Measurements from ENCODE around the gene NUDC.

NUDC gene

GRCh38 chr1:26993237-26994019 is 71.9 kb downstream of the NUDC start, which contains the start of gene TRNP1:
Gene TRNP1 (plus strand): TSS chr1:26993692. CDS start chr1:26993787, 95 bp downstream.
- TF ChIP-seq CTCF (IDR thresholded peaks at IDR 0.05; ENCODE audit: insufficient read depth, low read depth, low read length, missing control alignments) = no peak
- peak; percentile 82 for DNase-seq (ENCODE audit: low read depth)
- peak within 1 kb of the TSS; percentile 74 for H3K4me3 ChIP-seq (ENCODE audit: low read length)

- H3K4me3 ChIP-seq (ENCODE audit: low read length) = peak overlapping the region; percentile 74
- TF ChIP-seq CTCF (IDR thresholded peaks at IDR 0.05; ENCODE audit: insufficient read depth, low read depth, low read length, missing control alignments) = no peak
- DNase-seq (ENCODE audit: low read depth) = no peak
Observed at GRCh38 chr1:26994020-26994786, 72.7 kb downstream of the NUDC start.

GRCh38 chr1:26994787-26995517 is 73.4 kb downstream of the NUDC start:
- no peak for TF ChIP-seq CTCF (IDR thresholded peaks at IDR 0.05; ENCODE audit: insufficient read depth, low read depth, low read length, missing control alignments)
- H3K4me3 ChIP-seq (ENCODE audit: low read length) = peak overlapping the region; percentile 74
- DNase-seq (ENCODE audit: low read depth) = peak; percentile 70

GRCh38 chr1:26996024-26996423 is 74.5 kb downstream of the NUDC start:
- peak overlapping the region; percentile 74 for H3K4me3 ChIP-seq (ENCODE audit: low read length)
- DNase-seq (ENCODE audit: low read depth) = peak; percentile 78
- TF ChIP-seq CTCF (IDR thresholded peaks at IDR 0.05; ENCODE audit: insufficient read depth, low read depth, low read length, missing control alignments) = no peak

Data from epithelial cell of esophagus (primary cell).